Stimulated activated CD4-positive, alpha-beta T cell treated with anti-CD3 and anti-CD28 coated beads, Interleukin-4, amount 100 ng/mL, for 1 hour (primary cell): ENCODE data around the gene SMYD3.
"Not testable (repeated sequence)": the region's sequence is repeated elsewhere in the genome, so short reads cannot be mapped to it uniquely, and the experiment has no call there.

ENCODE experiments used
- DNase-seq: peaks from one replicate; pipeline ENCODE4 v3.0.0-alpha.2; 2020

SMYD3 gene

DNA sequence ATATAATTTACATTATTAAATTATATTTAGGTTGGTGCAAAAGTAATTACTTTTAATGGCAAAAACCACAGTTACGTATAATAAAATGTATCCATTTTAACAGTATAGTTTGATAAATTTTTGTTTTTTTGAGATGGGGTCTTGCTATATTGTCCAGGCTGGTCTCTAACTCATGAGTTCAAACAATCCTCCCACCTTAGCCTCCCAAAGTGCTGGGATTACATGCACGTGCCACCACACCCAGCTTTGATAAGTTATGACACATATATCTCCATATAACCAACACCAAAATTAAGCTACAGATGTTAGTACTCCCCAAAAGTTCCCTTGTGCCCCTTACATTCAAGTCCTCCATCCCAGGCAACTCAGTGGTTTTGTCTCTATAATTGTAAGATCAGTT, 163.1 kb downstream of the SMYD3 start:
- no peak for DNase-seq

- no peak for DNase-seq
Observed at GRCh38 chr1:246343251-246343650, 163.8 kb downstream of the SMYD3 start.

DNA sequence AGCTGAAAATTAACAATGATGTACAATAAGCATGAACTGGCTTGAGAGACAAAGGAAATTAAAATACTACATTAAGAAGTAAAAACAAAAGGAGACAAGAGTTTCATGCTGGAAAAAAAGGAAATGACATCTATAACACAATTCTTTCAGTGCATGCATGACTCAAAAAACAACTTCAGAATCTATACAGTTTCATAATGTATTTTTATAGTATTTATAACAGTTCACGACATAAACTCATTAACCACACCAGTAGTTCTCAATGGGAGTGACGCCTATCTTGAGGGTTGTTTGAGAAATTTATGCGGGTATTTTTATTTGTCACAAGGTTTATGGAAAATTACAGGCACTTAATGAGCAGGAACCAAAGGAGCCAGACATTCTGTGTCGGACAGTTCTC, 168.5 kb downstream of the SMYD3 start:
- no peak for DNase-seq

GRCh38 chr1:246338098-246338497, 169.0 kb downstream of the SMYD3 start:
- DNase-seq, result no peak

DNA sequence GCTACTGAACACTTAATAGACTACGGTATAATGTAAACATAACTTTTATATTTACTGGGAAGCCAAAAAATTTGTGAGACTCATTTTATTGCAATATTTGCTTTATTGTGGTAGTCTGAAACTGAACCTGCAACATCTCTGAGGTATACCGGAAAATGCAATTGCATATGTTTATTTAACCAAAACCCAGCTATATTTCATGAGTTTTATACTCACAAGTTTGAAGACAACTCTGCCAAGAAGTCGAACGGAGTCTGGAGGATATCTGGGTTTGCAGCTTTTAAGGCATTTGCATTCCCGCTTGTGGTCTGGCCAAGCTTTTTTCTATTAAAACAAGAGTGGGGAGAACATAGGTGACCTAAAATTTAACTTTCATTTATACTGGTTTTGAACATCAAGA, 171.9 kb downstream of the SMYD3 start:
- DNase-seq, result no peak

- DNase-seq, result no peak
Observed at GRCh38 chr1:246333855-246334254, 173.2 kb downstream of the SMYD3 start.

DNA sequence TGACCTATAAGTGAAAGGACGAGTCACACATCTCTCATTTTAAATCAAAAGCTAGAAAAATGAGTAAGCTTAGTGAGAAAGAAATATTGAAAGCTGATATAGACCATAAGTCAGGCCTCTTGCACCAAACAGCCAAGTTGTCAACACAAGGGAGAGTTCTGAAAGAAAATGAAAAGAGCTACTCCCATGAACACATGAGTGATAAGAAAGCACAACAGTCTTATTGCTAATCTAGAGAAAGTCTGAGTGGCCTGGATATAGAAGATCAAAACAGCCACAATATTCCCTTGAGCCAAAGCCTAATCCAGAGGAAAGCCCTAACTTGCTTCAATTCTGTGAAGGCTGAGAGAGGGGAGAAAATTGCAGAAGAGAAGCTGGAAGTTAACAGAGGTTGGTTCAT, 175.0 kb downstream of the SMYD3 start:
- no peak for DNase-seq

GRCh38 chr1:246329900-246330299, 177.2 kb downstream of the SMYD3 start:
- no peak for DNase-seq

DNA sequence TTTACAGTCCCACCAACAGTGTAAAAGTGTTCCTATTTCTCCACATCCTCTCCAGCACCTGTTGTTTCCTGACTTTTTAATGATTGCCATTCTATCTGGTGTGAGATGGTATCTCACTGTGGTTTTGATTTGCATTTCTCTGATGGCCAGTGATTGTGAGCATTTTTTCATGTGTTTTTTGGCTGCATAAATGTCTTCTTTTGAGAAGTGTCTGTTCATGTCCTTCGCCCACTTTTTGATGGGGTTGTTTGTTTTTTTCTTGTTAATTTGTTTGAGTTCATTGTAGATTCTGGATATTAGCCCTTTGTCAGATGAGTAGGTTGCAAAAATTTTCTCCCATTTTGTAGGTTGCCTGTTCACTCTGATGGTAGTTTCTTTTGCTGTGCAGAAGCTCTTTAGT, 177.8 kb downstream of the SMYD3 start:
- not testable (repeated sequence) for DNase-seq

GRCh38 chr1:246324711-246325110, 182.4 kb downstream of the SMYD3 start:
- DNase-seq, result no peak

- not testable (repeated sequence) for DNase-seq
Observed at GRCh38 chr1:246324033-246324432, 183.0 kb downstream of the SMYD3 start.

DNA sequence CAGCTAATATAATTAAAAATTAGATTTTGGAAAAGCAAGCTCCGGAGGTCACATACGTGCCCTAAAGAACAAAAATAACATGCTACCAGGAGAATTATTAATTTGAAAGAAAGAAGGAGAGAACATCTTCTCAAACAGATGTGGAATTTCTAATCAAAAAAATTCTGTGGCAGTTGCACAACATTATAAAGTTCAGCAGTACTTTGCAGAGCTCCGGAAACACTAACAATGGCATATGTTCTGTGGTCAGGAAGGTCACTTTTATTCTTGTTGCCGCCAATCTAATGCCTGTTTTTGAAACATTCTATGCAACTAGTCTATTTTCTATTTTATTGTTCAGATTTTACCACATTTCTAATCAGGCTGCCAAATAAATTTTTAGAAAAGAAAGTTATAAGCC, 186.8 kb downstream of the SMYD3 start:
- no peak for DNase-seq

DNA sequence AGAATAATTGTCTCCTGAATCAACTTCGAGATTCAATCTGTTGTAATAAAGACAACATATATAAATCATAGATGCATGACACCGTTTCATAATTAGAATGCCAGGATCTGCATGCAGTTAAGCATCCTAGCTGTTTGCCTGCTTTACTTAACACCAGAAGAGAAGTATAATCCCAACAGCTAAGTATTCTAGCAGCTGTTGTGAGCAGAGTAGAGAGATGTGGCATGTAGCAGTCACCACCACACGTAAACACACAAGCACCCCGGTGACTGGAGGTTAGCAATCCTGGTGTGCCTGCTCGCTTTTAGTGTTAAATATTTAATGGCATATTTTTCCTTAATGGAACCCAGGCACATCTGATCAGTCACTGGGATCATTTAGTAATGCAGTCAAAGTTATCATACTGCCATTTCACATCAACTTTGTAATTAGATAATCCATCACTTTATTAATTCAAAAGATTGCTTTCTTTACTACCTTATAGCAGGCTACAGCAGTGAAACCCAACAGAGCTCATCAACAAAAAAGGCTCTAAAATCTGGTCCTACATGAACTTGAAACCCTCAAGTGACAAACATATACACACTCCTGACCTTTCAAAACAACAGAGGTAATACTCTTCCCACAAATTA, 187.9 kb downstream of the SMYD3 start:
- no peak for DNase-seq

- DNase-seq, result no peak
Observed at GRCh38 chr1:246318622-246319021, 188.5 kb downstream of the SMYD3 start.

GRCh38 chr1:246318036-246318359, 189.1 kb downstream of the SMYD3 start:
- DNase-seq, result no peak

- DNase-seq, result no peak
Observed at GRCh38 chr1:246317332-246318035, 189.6 kb downstream of the SMYD3 start.

- DNase-seq, result no peak
Observed at GRCh38 chr1:246311461-246311860, 195.6 kb downstream of the SMYD3 start.

GRCh38 chr1:246309247-246309884, 197.7 kb downstream of the SMYD3 start:
- DNase-seq, result no peak

DNA sequence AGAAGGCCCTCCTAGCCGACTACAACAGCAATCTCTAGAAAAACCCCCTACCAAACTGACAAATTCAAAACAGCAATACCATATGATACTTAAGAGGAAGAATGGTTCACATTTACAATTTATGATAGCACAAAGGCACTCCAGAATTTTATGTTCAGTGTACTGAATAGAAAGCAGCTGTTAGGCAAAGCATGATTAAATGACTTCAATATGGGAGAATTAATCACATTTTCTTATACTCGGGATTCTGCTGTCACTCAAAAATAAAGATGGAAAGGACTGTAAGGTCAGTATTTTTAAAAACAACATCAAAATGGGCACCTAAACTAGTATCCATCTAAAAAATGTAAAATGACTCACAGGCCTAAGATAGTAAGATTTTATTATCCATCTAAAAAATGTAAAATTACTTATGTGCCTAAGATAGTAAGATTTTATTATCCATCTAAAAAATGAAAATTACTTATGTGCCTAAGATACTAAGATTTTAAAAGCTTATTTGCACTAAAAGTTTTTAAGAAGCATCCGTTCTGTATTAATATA, 198.5 kb downstream of the SMYD3 start:
- DNase-seq, result no peak

- DNase-seq, result no peak
Observed at GRCh38 chr1:246306415-246307037, 200.6 kb downstream of the SMYD3 start.

GRCh38 chr1:246304484-246305259, 202.4 kb downstream of the SMYD3 start:
- no peak for DNase-seq

DNA sequence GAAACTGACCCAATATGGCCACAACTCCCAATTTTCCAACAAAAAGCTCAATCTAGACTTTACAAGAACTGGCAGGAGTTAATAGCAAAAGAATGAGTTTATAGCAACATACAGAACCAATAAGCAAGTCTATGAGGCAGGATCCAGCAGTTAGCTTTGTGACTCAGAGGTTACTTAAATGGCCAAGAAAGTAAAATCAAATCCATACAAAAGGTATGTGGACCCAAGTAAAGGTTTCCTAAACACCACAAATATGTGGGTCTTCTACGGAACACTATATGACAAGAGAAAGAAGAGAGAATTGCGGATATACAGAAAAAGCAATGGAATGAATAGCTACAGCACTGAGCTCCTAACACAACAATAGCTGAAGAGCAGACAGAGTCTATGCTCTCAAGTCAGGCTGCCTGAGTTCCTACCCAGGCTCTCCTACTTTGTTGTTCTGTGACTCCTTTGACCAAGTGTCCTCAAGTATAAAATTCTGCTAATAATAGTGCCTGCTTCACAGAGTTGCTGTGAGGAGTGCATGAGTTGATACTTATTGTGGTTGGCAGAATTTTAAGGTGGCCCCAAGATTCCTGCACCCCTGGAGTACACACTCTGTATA, 204.3 kb downstream of the SMYD3 start:
- no peak for DNase-seq

- no peak for DNase-seq
Observed at GRCh38 chr1:246302251-246302625, 204.8 kb downstream of the SMYD3 start.
